ENCODE data around the gene KIF26B. TPM values are rescaled to one million over a fixed set of nuclear protein-coding genes. Genes with fewer than 3 reads are reported as not detected.
A peak's percentile ranks its signal among the peaks of the same experiment; 100 is the strongest.

The KIF26B gene
- 10 to 100 TPM in 4 of 8 experiments, 1 to 10 TPM in 3, under 1 TPM in 1; 0.25 to 21.5 (median 10.2) TPM for total RNA-seq

GRCh38 chr1:245154429-245155271, at the start of gene KIF26B:
Gene KIF26B (plus strand): TSS chr1:245154985. CDS start chr1:245155425, 440 bp downstream.
- WGBS, 10 experiments = 0 to 2% (median 0%) methylated on average over 2 to 27 of the region's 83 CpGs; no CpG with 5 or more reads in 2 of the 10 experiments
- in situ Hi-C loops (cut with MboI; ENCODE audit: low pct_unique_long_range_greater_than_20kb in 2 of 9, low sequenced_read_pairs in 9 of 9, unreplicated experiment in 9 of 9) = loop anchor here (5.0 to 25.0 kb wide), 6 partner anchors 233 to 1340 kb away; no protein-coding TSS in a partner anchor
- peak within 1 kb of the TSS; percentile 42 to 69 for H3K27ac ChIP-seq
- H3K4me1 ChIP-seq (replicated peaks in 1 of 2) = peaks cover 0 to 5% of the 10 kb centered on the region in 2 donors
- peak; percentile 11 to 27 (median 16) for ATAC-seq (replicated peaks in 6 of 8)
- peak within 1 kb of the TSS; percentile 60 to 75 (median 68) for H3K4me3 ChIP-seq

GRCh38 chr1:245105042-245105441, 49.7 kb upstream of the KIF26B start:
- WGBS, 10 experiments = 86 to 100% (median 97%) methylated on average over 2 to 3 of the region's 3 CpGs

GRCh38 chr1:245105815-245106410, 48.9 kb upstream of the KIF26B start:
- no peak for ATAC-seq (replicated peaks in 6 of 8)
- H3K4me3 ChIP-seq = no peak overlapping the region
- no peaks in the 10 kb centered on the region for H3K4me1 ChIP-seq (replicated peaks in 1 of 2)
- 33 to 100% (median 92%) methylated on average over 1 to 5 of the region's 5 CpGs; no CpG with 5 or more reads in 1 of the 10 experiments for WGBS, 10 experiments
- in situ Hi-C loops (cut with MboI; ENCODE audit: low pct_unique_long_range_greater_than_20kb in 2 of 9, low sequenced_read_pairs in 9 of 9, unreplicated experiment in 9 of 9) = no loop called here
- no peak overlapping the region for H3K27ac ChIP-seq

More at GRCh38 chr1:245105042-245105441, 49.7 kb upstream of the KIF26B start:
- in situ Hi-C loops (cut with MboI; ENCODE audit: low pct_unique_long_range_greater_than_20kb in 2 of 9, low sequenced_read_pairs in 9 of 9, unreplicated experiment in 9 of 9) = no loop called here
- no peak for ATAC-seq (replicated peaks in 6 of 8)
- Histone ChIP-seq H3K27ac (no peak overlapping the region), H3K4me1 (replicated peaks in 1 of 2) (no peaks in the 10 kb centered on the region), H3K4me3 (no peak overlapping the region)

GRCh38 chr1:245107776-245108114, 47.0 kb upstream of the KIF26B start:
- no peak for ATAC-seq (replicated peaks in 6 of 8)
- H3K4me1 ChIP-seq (replicated peaks in 1 of 2) = no peaks in the 10 kb centered on the region
- H3K27ac ChIP-seq = no peak overlapping the region
- in situ Hi-C loops (cut with MboI; ENCODE audit: low pct_unique_long_range_greater_than_20kb in 2 of 9, low sequenced_read_pairs in 9 of 9, unreplicated experiment in 9 of 9) = no loop called here
- H3K4me3 ChIP-seq = no peak overlapping the region
- 60 to 100% (median 91%) methylated on average over 1 to 7 of the region's 7 CpGs; no CpG with 5 or more reads in 2 of the 10 experiments for WGBS, 10 experiments

- in situ Hi-C loops (cut with MboI; ENCODE audit: low pct_unique_long_range_greater_than_20kb in 2 of 9, low sequenced_read_pairs in 9 of 9, unreplicated experiment in 9 of 9) = no loop called here
- Histone ChIP-seq H3K4me1 (replicated peaks in 1 of 2) (no peaks in the 10 kb centered on the region), H3K4me3 (no peak overlapping the region), H3K27ac (no peak overlapping the region)
- ATAC-seq (replicated peaks in 6 of 8) = no peak
- 17 to 92% (median 50%) methylated on average over 1 to 4 of the region's 4 CpGs for WGBS, 10 experiments
Observed at GRCh38 chr1:245108246-245108645, 46.5 kb upstream of the KIF26B start.

GRCh38 chr1:245108909-245109308, 45.9 kb upstream of the KIF26B start:
- no peak overlapping the region for H3K4me3 ChIP-seq
- no peaks in the 10 kb centered on the region for H3K4me1 ChIP-seq (replicated peaks in 1 of 2)
- WGBS, 10 experiments = 0 to 96% (median 80%) methylated on average over 1 to 7 of the region's 7 CpGs; no CpG with 5 or more reads in 2 of the 10 experiments
- no peak overlapping the region for H3K27ac ChIP-seq
- in situ Hi-C loops (cut with MboI; ENCODE audit: low pct_unique_long_range_greater_than_20kb in 2 of 9, low sequenced_read_pairs in 9 of 9, unreplicated experiment in 9 of 9) = no loop called here
- ATAC-seq (replicated peaks in 6 of 8) = no peak

GRCh38 chr1:245110406-245110805, 44.4 kb upstream of the KIF26B start:
- WGBS, 10 experiments = 80 to 100% (median 94%) methylated on average over 1 to 2 of the region's 2 CpGs; no CpG with 5 or more reads in 4 of the 10 experiments
- no peak overlapping the region for H3K4me3 ChIP-seq
- in situ Hi-C loops (cut with MboI; ENCODE audit: low pct_unique_long_range_greater_than_20kb in 2 of 9, low sequenced_read_pairs in 9 of 9, unreplicated experiment in 9 of 9) = no loop called here

GRCh38 chr1:245111073-245111472, 43.7 kb upstream of the KIF26B start:
- H3K27ac ChIP-seq = no peak overlapping the region
- no peaks in the 10 kb centered on the region for H3K4me1 ChIP-seq (replicated peaks in 1 of 2)
- 33 to 93% (median 74%) methylated on average over 1 to 6 of the region's 6 CpGs for WGBS, 10 experiments
- no peak for ATAC-seq (replicated peaks in 6 of 8)
- in situ Hi-C loops (cut with MboI; ENCODE audit: low pct_unique_long_range_greater_than_20kb in 2 of 9, low sequenced_read_pairs in 9 of 9, unreplicated experiment in 9 of 9) = no loop called here
- no peak overlapping the region for H3K4me3 ChIP-seq

More at GRCh38 chr1:245110406-245110805, 44.4 kb upstream of the KIF26B start:
- Histone ChIP-seq H3K4me1 (replicated peaks in 1 of 2) (no peaks in the 10 kb centered on the region), H3K27ac (no peak overlapping the region)
- no peak for ATAC-seq (replicated peaks in 6 of 8)

GRCh38 chr1:245113649-245114048, 41.1 kb upstream of the KIF26B start:
- in situ Hi-C loops (cut with MboI; ENCODE audit: low pct_unique_long_range_greater_than_20kb in 2 of 9, low sequenced_read_pairs in 9 of 9, unreplicated experiment in 9 of 9) = no loop called here
- no peak overlapping the region for H3K4me3 ChIP-seq
- no peak overlapping the region for H3K27ac ChIP-seq
- H3K4me1 ChIP-seq (replicated peaks in 1 of 2) = no peaks in the 10 kb centered on the region
- ATAC-seq (replicated peaks in 6 of 8) = no peak
- WGBS, 10 experiments = 77 to 98% (median 92%) methylated on average over 2 to 9 of the region's 9 CpGs

GRCh38 chr1:245116131-245116530, 38.7 kb upstream of the KIF26B start:
- ATAC-seq (replicated peaks in 6 of 8) = no peak
- WGBS, 10 experiments = 64 to 100% (median 95%) methylated on average over 1 to 4 of the region's 4 CpGs; no CpG with 5 or more reads in 3 of the 10 experiments
- in situ Hi-C loops (cut with MboI; ENCODE audit: low pct_unique_long_range_greater_than_20kb in 2 of 9, low sequenced_read_pairs in 9 of 9, unreplicated experiment in 9 of 9) = no loop called here

GRCh38 chr1:245116751-245117150, 38.0 kb upstream of the KIF26B start:
- WGBS, 10 experiments = 0 to 100% (median 78%) methylated on average over 1 to 3 of the region's 3 CpGs
- Histone ChIP-seq H3K4me1 (replicated peaks in 1 of 2) (no peaks in the 10 kb centered on the region), H3K27ac (no peak overlapping the region), H3K4me3 (no peak overlapping the region)
- ATAC-seq (replicated peaks in 6 of 8) = no peak
- in situ Hi-C loops (cut with MboI; ENCODE audit: low pct_unique_long_range_greater_than_20kb in 2 of 9, low sequenced_read_pairs in 9 of 9, unreplicated experiment in 9 of 9) = no loop called here

More at GRCh38 chr1:245116131-245116530, 38.7 kb upstream of the KIF26B start:
- Histone ChIP-seq H3K27ac (no peak overlapping the region), H3K4me1 (replicated peaks in 1 of 2) (no peaks in the 10 kb centered on the region), H3K4me3 (no peak overlapping the region)

GRCh38 chr1:245118066-245118465, 36.7 kb upstream of the KIF26B start:
- ATAC-seq (replicated peaks in 6 of 8) = no peak
- in situ Hi-C loops (cut with MboI; ENCODE audit: low pct_unique_long_range_greater_than_20kb in 2 of 9, low sequenced_read_pairs in 9 of 9, unreplicated experiment in 9 of 9) = no loop called here
- Histone ChIP-seq H3K4me1 (replicated peaks in 1 of 2) (no peaks in the 10 kb centered on the region), H3K27ac (no peak overlapping the region), H3K4me3 (no peak overlapping the region)
- WGBS, 10 experiments = 80 to 100% (median 94%) methylated on average over 1 to 7 of the region's 7 CpGs; no CpG with 5 or more reads in 1 of the 10 experiments

- peak in 3 of 8 experiments; percentile 31 to 89 (median 37) for ATAC-seq (replicated peaks in 6 of 8)
- no peak overlapping the region for H3K4me3 ChIP-seq
- H3K27ac ChIP-seq = no peak overlapping the region
- 8 to 100% (median 96%) methylated on average over 1 to 2 of the region's 2 CpGs; no CpG with 5 or more reads in 2 of the 10 experiments for WGBS, 10 experiments
- in situ Hi-C loops (cut with MboI; ENCODE audit: low pct_unique_long_range_greater_than_20kb in 2 of 9, low sequenced_read_pairs in 9 of 9, unreplicated experiment in 9 of 9) = no loop called here
- no peaks in the 10 kb centered on the region for H3K4me1 ChIP-seq (replicated peaks in 1 of 2)
Observed at GRCh38 chr1:245118806-245119205, 36.0 kb upstream of the KIF26B start.

All from motor neuron (in vitro differentiated cells).